Liver (tissue), 3 donors: Measurements from ENCODE around the gene LSM12.

Experiments
- ATF3 ChIP-seq: IDR thresholded peaks from 2 replicates; pipeline ENCODE4 v1.6.1; 2016; ENCODE audit warnings: antibody characterized with exemption
- CTCF ChIP-seq: fragments of 150-350 bp; IDR thresholded peaks from 2 replicates; pipeline ENCODE4 v1.5.1; 2017; ENCODE audit warnings: improper control_type of control experiment, low read depth, low read length; ENCODE audit not compliant: missing input control
- RAD21 ChIP-seq, 2 donors: IDR thresholded peaks; 2 replicates each; pipeline ENCODE4 v1.6.1; 2016; ENCODE audit warnings: antibody characterized with exemption in 2 of 2, mild to moderate bottlenecking in 2 of 2
- REST ChIP-seq: IDR thresholded peaks from 2 replicates; pipeline ENCODE4 v1.6.1; 2016; ENCODE audit warnings: antibody characterized with exemption, mild to moderate bottlenecking
- TAF1 ChIP-seq: conservative IDR thresholded peaks from 2 replicates; pipeline ENCODE4 v1.6.1; 2016; ENCODE audit warnings: antibody characterized with exemption, mild to moderate bottlenecking
- ZBTB33 ChIP-seq: IDR thresholded peaks from 2 replicates; pipeline ENCODE4 v1.6.1; 2016; ENCODE audit warnings: antibody characterized with exemption
- donor health status: healthy.
- donor health status: healthy.

GRCh38 chr17:44095388-44095646 lies 28.8 kb upstream of the LSM12 start:
- no peak for TF ChIP-seq CTCF
- TF ChIP-seq TAF1 = no peak
- no peak for TF ChIP-seq RAD21 (IDR thresholded peaks at IDR 0.05)
- TF ChIP-seq ZBTB33 = no peak
- TF ChIP-seq REST = no peak
- no peak for TF ChIP-seq ATF3
